HepG2 (cell line): ENCODE measurements around the gene DOCK1. TPM values are rescaled to one million over a fixed set of nuclear protein-coding genes. Genes with fewer than 3 reads are reported as not detected.

Source experiments
- ATAC-seq: fragments of 200-7000 bp; cut with Tn5 transposase; 3 replicates; pipeline ENCODE4 v1.9.1; 2020; ENCODE audit warnings: mild to moderate bottlenecking, moderate library complexity
- BruUV-seq: library from RNA; stranded (reverse); fragments of 400-500 nt; replicated peaks from 2 replicates; lab custom pipeline; 2021; lab: Mats Ljungman, UMichigan
- CTCF ChIA-PET: fragments of 300-600 bp; formaldehyde crosslinking; extraction: SDS; loops from one replicate; lab custom pipeline; 2021; ENCODE audit warnings: low total read pairs, inconsistent platforms, low intra/inter-chr PET ratio; lab: Yijun Ruan, JAX
- POLR2A ChIA-PET: fragments of 350-600 bp; sonication (Branson Sonifier 250); formaldehyde crosslinking; loops from one replicate; lab custom pipeline; 2020; ENCODE audit warnings: antibody characterized with exemption, inconsistent platforms; lab: Yijun Ruan, JAX
- DNase-seq: peaks from one replicate; pipeline ENCODE4 v3.0.0-alpha.2; 2015; ENCODE audit warnings: low spot score
- FAIRE-seq: peaks from 3 replicates; lab custom pipeline; 2011; peaks lifted over from hg19 to GRCh38; lab: Jason Lieb, UNC
- H2AFZ ChIP-seq: one replicate; pipeline ENCODE4 v1.6.1; 2011; ENCODE audit warnings: low read length, inconsistent platforms
- H3K27ac ChIP-seq: fragments of 300-600 bp; 3 replicates; pipeline ENCODE4 v1.8.0; 2011; ENCODE audit warnings: mixed run types, mild to moderate bottlenecking, mixed read lengths, low read length, inconsistent platforms; ENCODE audit not compliant: insufficient read depth; ENCODE audit errors: extremely low read length
- H3K27me3 ChIP-seq, 2 experiments: fragments of 200-600 bp in 1 of 2; 2 replicates in 1 of 2; 3 replicates in 1 of 2; pipeline versions ENCODE4 v1.6.0 to v1.8.0; 2011; ENCODE audit warnings: low read length in 2 of 2, mild to moderate bottlenecking in 2 of 2, moderate library complexity in 2 of 2, inconsistent platforms in 1 of 2; ENCODE audit not compliant: insufficient read depth in 2 of 2, control insufficient read depth in 1 of 2
- H3K36me3 ChIP-seq, 2 experiments: fragments of 200-600 bp in 1 of 2; replicated peaks in 1 of 2; 2 replicates in 1 of 2; 3 replicates in 1 of 2; pipeline versions ENCODE4 v1.5.1 to v1.8.0; 2011; ENCODE audit warnings: low read length in 2 of 2, inconsistent platforms in 1 of 2; ENCODE audit not compliant: insufficient read depth in 2 of 2, control insufficient read depth in 1 of 2
- H3K4me1 ChIP-seq: 2 replicates; pipeline ENCODE4 v1.5.1; 2012; ENCODE audit warnings: low read length, inconsistent platforms; ENCODE audit not compliant: insufficient read depth
- H3K4me2 ChIP-seq: 2 replicates; pipeline ENCODE4 v1.6.0; 2011; ENCODE audit warnings: low read depth, low read length, inconsistent platforms
- H3K4me3 ChIP-seq, 3 experiments: fragments of 200-600 bp in 1 of 3; sonication (generic), shearing (Covaris generic) in 1 of 3; replicated peaks in 1 of 3; 2 replicates each; pipeline ENCODE4 v1.5.1; 2011 to 2016; ENCODE audit warnings: low read length in 3 of 3, inconsistent platforms in 2 of 3, low read depth in 2 of 3, mild to moderate bottlenecking in 2 of 3, control low read depth in 1 of 3, mixed read lengths in 1 of 3; ENCODE audit not compliant: insufficient read depth in 1 of 3
- H3K79me2 ChIP-seq: one replicate; pipeline ENCODE4 v1.6.1; 2011; ENCODE audit warnings: low read length, inconsistent platforms; ENCODE audit not compliant: insufficient read depth
- H3K9ac ChIP-seq: 2 replicates; pipeline ENCODE4 v1.6.0; 2011; ENCODE audit warnings: mild to moderate bottlenecking, low read depth, low read length, inconsistent platforms; ENCODE audit not compliant: insufficient read depth
- H3K9me3 ChIP-seq: 2 replicates; pipeline ENCODE4 v1.5.1; 2012; ENCODE audit warnings: mild to moderate bottlenecking, low read length
- H4K20me1 ChIP-seq: 2 replicates; pipeline ENCODE4 v1.6.0; 2011; ENCODE audit warnings: inconsistent platforms, mild to moderate bottlenecking, low read length, moderate library complexity; ENCODE audit not compliant: insufficient read depth
- ETV5 ChIP-seq: IDR thresholded peaks from 2 replicates; pipeline ENCODE4 v1.6.1; 2018; ENCODE audit warnings: missing biosample characterization, missing genetic modification reagents, inconsistent platforms, borderline replicate concordance
- KLF16 ChIP-seq, 2 experiments: sonication (generic) in 1 of 2; formaldehyde crosslinking in 1 of 2; IDR thresholded peaks; 2 replicates each; pipeline versions ENCODE4 v1.6.1 to v1.8.0; 2016 to 2023; ENCODE audit warnings: missing genetic modification reagents in 2 of 2, missing compliant biosample characterization in 1 of 2
- NCOA5 ChIP-seq: sonication (generic); formaldehyde crosslinking; IDR thresholded peaks from 2 replicates; pipeline ENCODE4 v1.4.0; 2020; ENCODE audit warnings: missing genetic modification reagents
- REXO4 ChIP-seq: sonication (generic); formaldehyde crosslinking; IDR thresholded peaks from 2 replicates; pipeline ENCODE4 v1.8.0; 2022; ENCODE audit warnings: missing genetic modification reagents, mild to moderate bottlenecking, borderline replicate concordance
- SALL2 ChIP-seq: sonication (generic); formaldehyde crosslinking; IDR thresholded peaks from 2 replicates; pipeline ENCODE4 v1.8.1; 2023; ENCODE audit warnings: mild to moderate bottlenecking, missing genetic modification reagents, inconsistent platforms
- SIX1 ChIP-seq: sonication (generic); formaldehyde crosslinking; IDR thresholded peaks from 2 replicates; pipeline ENCODE4 v1.4.0; 2020; ENCODE audit warnings: missing genetic modification reagents, borderline replicate concordance
- ZBTB7B ChIP-seq: sonication (generic); formaldehyde crosslinking; IDR thresholded peaks from 2 replicates; pipeline ENCODE4 v1.4.0; 2020; ENCODE audit warnings: missing genetic modification reagents
- ZFP41 ChIP-seq: sonication (generic); formaldehyde crosslinking; IDR thresholded peaks from 2 replicates; pipeline ENCODE4 v1.4.0; 2020; ENCODE audit warnings: mild to moderate bottlenecking, missing genetic modification reagents, borderline replicate concordance
- ZNF230 ChIP-seq: sonication (generic); formaldehyde crosslinking; IDR thresholded peaks from 2 replicates; pipeline ENCODE4 v1.4.0; 2020; ENCODE audit warnings: mild to moderate bottlenecking, missing genetic modification reagents
- ZNF3 ChIP-seq: IDR thresholded peaks from 2 replicates; pipeline ENCODE4 v1.7.0; 2017; ENCODE audit warnings: inconsistent platforms
- ZNF749 ChIP-seq: sonication (generic); formaldehyde crosslinking; IDR thresholded peaks from 2 replicates; pipeline ENCODE4 v1.8.0; 2022; ENCODE audit warnings: mild to moderate bottlenecking, missing genetic modification reagents, moderate library complexity, borderline replicate concordance
- ZNF792 ChIP-seq: IDR thresholded peaks from 2 replicates; pipeline ENCODE4 v1.6.1; 2016
- ZSCAN12 ChIP-seq: sonication (generic); formaldehyde crosslinking; IDR thresholded peaks from 2 replicates; pipeline ENCODE4 v1.9.0; 2021; ENCODE audit warnings: mild to moderate bottlenecking, missing genetic modification reagents
- WGBS: methylation state at CpG from one replicate; pipeline ENCODE4 v1.1.6; 2017; ENCODE audit warnings: low lambda C conversion rate; 5-methylcytosine and 5-hydroxymethylcytosine counted together
- in situ Hi-C: cut with HindIII; loops from 2 replicates; pipeline ENCODE4 v1.10.0; 2017; ENCODE audit warnings: low pct_unique_long_range_greater_than_20kb; ENCODE audit not compliant: extremely low pct_ligation_motif_present
- intact Hi-C: fragments of 100-400 bp; cut with micrococcal nuclease; formaldehyde crosslinking; loops from one replicate; pipeline ENCODE4 v1.10.0; 2022; ENCODE audit not compliant: unreplicated experiment
- polyA plus RNA-seq, 8 experiments: library from polyadenylated mRNA; depleted of rRNA in 3 of 8; stranded (reverse) in 7 of 8; unstranded in 1 of 8; fragments of >200 nt; fragmentation: Illumina TruSeq in 4 of 8; extraction: Trizol in 4 of 8; gene quantifications; 2 replicates each; pipeline versions ENCODE4 v1.2.1 to v1.2.3, GENCODE V29; 2011 to 2016; ENCODE audit warnings: low read depth in 4 of 8, missing spikeins in 1 of 8, mixed read lengths in 1 of 8; ENCODE audit not compliant: insufficient read depth in 1 of 8
- total RNA-seq, 5 experiments: library from RNA; depleted of rRNA; stranded (reverse); fragments of >200 nt; fragmentation: Illumina TruSeq; extraction: Trizol; gene quantifications; 2 replicates each; pipeline ENCODE4 v1.2.3, GENCODE V29; 2016; ENCODE audit warnings: low read depth in 1 of 5
- TF ChIP-seq, protein P1 (sequence below), 2 experiments: sonication (generic) in 1 of 2; formaldehyde crosslinking in 1 of 2; IDR thresholded peaks; 2 replicates each; pipeline versions ENCODE4 v1.4.0 to v1.6.1; 2018 to 2020; ENCODE audit warnings: missing genetic modification reagents in 2 of 2, borderline replicate concordance in 1 of 2, low read depth in 1 of 2, mild to moderate bottlenecking in 1 of 2, missing biosample characterization in 1 of 2

Gene DOCK1
- total and polyA plus RNA-seq, 2 of the 13 experiments (the other 11 are each of a cell fraction or from before 2014, with no cell fraction given), result 8.3 to 25.5 TPM

DNA sequence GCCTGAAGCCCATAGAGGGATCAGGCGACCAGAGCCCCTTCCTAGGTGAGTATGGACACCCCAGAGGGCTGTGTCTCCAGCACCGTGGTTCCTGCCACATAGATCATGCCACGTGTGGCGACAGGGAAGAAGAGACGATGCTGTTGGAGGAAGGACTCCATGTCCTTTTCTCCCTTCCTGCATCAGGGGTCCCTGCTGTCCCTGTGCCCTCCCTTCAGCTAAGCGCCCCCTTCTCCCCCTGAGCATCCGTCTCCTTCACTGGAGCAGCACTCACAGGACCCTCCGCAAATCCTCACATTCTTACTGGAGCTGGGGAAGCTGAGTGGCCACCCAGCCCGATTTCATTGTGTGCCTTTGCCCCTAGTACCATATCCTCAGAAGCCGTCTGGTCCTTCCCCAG is 558.3 kb downstream of the DOCK1 start:
- in situ Hi-C loops, result no loop called here
- 51% methylated on average over 10 of the region's 10 CpGs for WGBS
- no peak for ATAC-seq

DNA sequence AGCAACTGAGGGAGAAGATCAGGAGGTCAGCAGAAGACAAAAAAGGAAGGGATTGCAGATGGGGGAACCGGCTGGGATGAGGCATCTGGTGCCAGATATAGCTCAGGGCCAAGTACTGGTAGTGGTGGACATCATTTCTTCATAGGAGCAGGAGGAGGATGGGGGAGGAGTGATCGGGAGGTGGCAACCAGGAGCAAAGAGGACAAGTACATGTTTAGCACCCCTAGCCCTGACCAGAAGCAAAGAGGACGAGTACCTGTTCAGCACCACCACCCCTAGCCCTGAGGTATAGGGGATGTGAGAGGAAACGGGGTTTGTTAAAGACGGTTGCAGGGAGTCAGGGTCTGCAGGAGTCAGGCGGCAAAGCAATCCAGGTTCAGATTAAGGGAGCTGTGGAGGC is 559.3 kb downstream of the DOCK1 start:
- Histone ChIP-seq H3K79me2 (no peaks in the 10 kb centered on the region), H3K27me3 (peaks cover 7 to 26% of the 10 kb centered on the region in 2 experiments; a peak in 4 of 5 replicates), H3K4me1 (peaks cover 9% of the 10 kb centered on the region), H2AFZ (no peak overlapping the region), H3K9ac (no peak overlapping the region), H3K4me2 (no peak overlapping the region), H3K4me3 (no peak overlapping the region), H3K27ac (no peak overlapping the region), H3K9me3 (no peaks in the 10 kb centered on the region), H3K36me3 (no peaks in the 10 kb centered on the region), H4K20me1 (no peaks in the 10 kb centered on the region)
- POLR2A ChIA-PET, result no interaction called here
- in situ Hi-C loops, result no loop called here
- TF ChIP-seq ETV5 (no peak), ZNF3 (CRISPR knock-in tag) (no peak), KLF16 (CRISPR knock-in tag; IDR thresholded peaks at IDR 0.05) (no peak), SIX1 (CRISPR knock-in tag) (no peak), NCOA5 (CRISPR knock-in tag) (no peak), ZBTB7B (CRISPR knock-in tag) (no peak), ZSCAN12 (CRISPR knock-in tag) (no peak), ZFP41 (CRISPR knock-in tag) (no peak)
- ATAC-seq (no peak), DNase-seq (no peak), FAIRE-seq (no peak)
- intact Hi-C loops, result no loop called here
- CTCF ChIA-PET, result no interaction called here
- BruUV-seq, result no TSS peak
- 16% methylated on average over 6 of the region's 6 CpGs for WGBS

More for the DNA sequence above, 558.3 kb downstream of the DOCK1 start:
- TF ChIP-seq REXO4 (CRISPR knock-in tag) (no peak), SALL2 (CRISPR knock-in tag) (no peak), ZNF749 (CRISPR knock-in tag) (no peak), ZNF230 (no peak), ZNF792 (CRISPR knock-in tag) (no peak)
- TF ChIP-seq, protein P1, sequence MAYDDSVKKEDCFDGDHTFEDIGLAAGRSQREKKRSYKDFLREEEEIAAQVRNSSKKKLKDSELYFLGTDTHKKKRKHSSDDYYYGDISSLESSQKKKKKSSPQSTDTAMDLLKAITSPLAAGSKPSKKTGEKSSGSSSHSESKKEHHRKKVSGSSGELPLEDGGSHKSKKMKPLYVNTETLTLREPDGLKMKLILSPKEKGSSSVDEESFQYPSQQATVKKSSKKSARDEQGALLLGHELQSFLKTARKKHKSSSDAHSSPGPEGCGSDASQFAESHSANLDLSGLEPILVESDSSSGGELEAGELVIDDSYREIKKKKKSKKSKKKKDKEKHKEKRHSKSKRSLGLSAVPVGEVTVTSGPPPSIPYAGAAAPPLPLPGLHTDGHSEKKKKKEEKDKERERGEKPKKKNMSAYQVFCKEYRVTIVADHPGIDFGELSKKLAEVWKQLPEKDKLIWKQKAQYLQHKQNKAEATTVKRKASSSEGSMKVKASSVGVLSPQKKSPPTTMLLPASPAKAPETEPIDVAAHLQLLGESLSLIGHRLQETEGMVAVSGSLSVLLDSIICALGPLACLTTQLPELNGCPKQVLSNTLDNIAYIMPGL (CRISPR knock-in tag; IDR thresholded peaks at IDR 0.05; ENCODE audit: borderline replicate concordance in 1 of 2, low read depth in 1 of 2), result no peak
- H3K4me3 ChIP-seq, result no peak overlapping the region
- intact Hi-C loops, result no loop called here
- H3K36me3 ChIP-seq, result no peaks in the 10 kb centered on the region
- no TSS peak for BruUV-seq
- H3K9me3 ChIP-seq, result no peaks in the 10 kb centered on the region
- FAIRE-seq, result no peak
- peaks cover 7 to 26% of the 10 kb centered on the region in 2 experiments; a peak in 4 of 5 replicates for H3K27me3 ChIP-seq
- DNase-seq, result no peak
- H3K4me2 ChIP-seq, result no peak overlapping the region
- H3K79me2 ChIP-seq, result no peaks in the 10 kb centered on the region
- H2AFZ ChIP-seq, result no peak overlapping the region
- H3K4me1 ChIP-seq, result peaks cover 5% of the 10 kb centered on the region
- ChIA-PET POLR2A (no interaction called here), CTCF (no interaction called here)
- H3K27ac ChIP-seq, result no peak overlapping the region
- H3K9ac ChIP-seq, result no peak overlapping the region
- no peaks in the 10 kb centered on the region for H4K20me1 ChIP-seq
